GM21360 (cell line): ENCODE results near the gene B4GAT1.
"Not testable (repeated sequence)": the region's sequence is repeated elsewhere in the genome, so short reads cannot be mapped to it uniquely, and the experiment has no call there.

Experiments
- ATAC-seq: cut with Tn5 transposase; IDR thresholded peaks from one replicate; pipeline ENCODE4 v1.9.1; 2021; ENCODE audit warnings: mild to moderate bottlenecking, moderate library complexity; ENCODE audit not compliant: unreplicated experiment

Gene B4GAT1

GRCh38 chr11:66347425-66348276 is at the start of gene B4GAT1:
B4GAT1 (minus strand) TSS chr11:66347629; CDS start chr11:66347545, 84 bp downstream.
- ATAC-seq, result peak; percentile 40

GRCh38 chr11:66393954-66394353 is 46.5 kb upstream of the B4GAT1 start:
- no peak for ATAC-seq

- no peak for ATAC-seq
Measured at GRCh38 chr11:66391322-66391721, 43.9 kb upstream of the B4GAT1 start.

GRCh38 chr11:66388780-66389386 is 41.5 kb upstream of the B4GAT1 start:
- no peak for ATAC-seq

- no peak for ATAC-seq
Measured at GRCh38 chr11:66386171-66387069, 39.0 kb upstream of the B4GAT1 start.

GRCh38 chr11:66384316-66384715 is 36.9 kb upstream of the B4GAT1 start:
- not testable (repeated sequence) for ATAC-seq

GRCh38 chr11:66380264-66380663 is 32.8 kb upstream of the B4GAT1 start:
- ATAC-seq, result not testable (repeated sequence)

GRCh38 chr11:66373690-66374287 is 26.4 kb upstream of the B4GAT1 start:
- ATAC-seq, result not testable (repeated sequence)

GRCh38 chr11:66373265-66373664 is 25.8 kb upstream of the B4GAT1 start:
- no peak for ATAC-seq

- ATAC-seq, result peak; percentile 69
Measured at GRCh38 chr11:66371627-66372415, 24.4 kb upstream of the B4GAT1 start, which contains the start of gene SLC29A2. SLC29A2 (minus strand) TSS chr11:66371760; CDS start chr11:66371591, 169 bp downstream.

GRCh38 chr11:66369073-66369894 is 21.9 kb upstream of the B4GAT1 start:
- ATAC-seq, result no peak

- no peak for ATAC-seq
Measured at GRCh38 chr11:66368484-66368883, 21.1 kb upstream of the B4GAT1 start.

- ATAC-seq, result no peak
Measured at GRCh38 chr11:66367561-66368312, 20.3 kb upstream of the B4GAT1 start.

- ATAC-seq, result no peak
Measured at GRCh38 chr11:66366844-66367477, 19.5 kb upstream of the B4GAT1 start.

- no peak for ATAC-seq
Measured at GRCh38 chr11:66365711-66366619, 18.5 kb upstream of the B4GAT1 start.

GRCh38 chr11:66365166-66365565 is 17.7 kb upstream of the B4GAT1 start:
- ATAC-seq, result no peak
